ENCODE results near the gene ADGRV1. TPM values are rescaled to one million over a fixed set of nuclear protein-coding genes. Genes with fewer than 3 reads are reported as not detected.

The ADGRV1 gene
- polyA plus RNA-seq, 1 donor from 2014 or later, result 3.7 TPM

DNA sequence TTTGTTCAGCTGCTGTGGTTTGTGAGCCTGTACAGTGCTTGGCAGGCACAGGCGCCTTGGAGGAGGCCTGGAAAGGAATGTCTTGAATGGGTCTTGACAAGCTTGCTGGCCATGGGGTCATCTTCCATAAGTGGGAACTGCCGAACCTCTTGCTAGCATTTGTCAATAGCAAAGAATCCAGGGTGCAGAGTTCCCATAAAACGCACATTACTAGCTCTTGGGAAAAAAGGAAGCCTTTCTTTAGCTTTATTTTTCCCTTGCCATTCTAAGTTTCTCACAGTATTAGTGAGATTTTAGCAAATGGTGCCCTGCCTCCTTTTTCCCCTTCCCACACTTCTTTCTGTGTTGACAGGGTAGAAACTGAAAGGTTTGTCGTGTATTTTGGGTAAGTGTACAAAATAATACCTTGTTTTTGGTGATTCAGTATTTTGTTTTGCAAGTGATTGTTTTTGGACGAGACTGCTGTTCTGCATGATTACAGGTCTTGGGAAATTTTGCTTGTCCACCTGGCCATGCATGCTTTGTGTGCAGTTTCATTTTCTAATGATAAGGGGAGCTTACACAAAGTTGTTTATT, 82.0 kb downstream of the ADGRV1 start:
- no peaks in the 10 kb centered on the region for H3K9me3 ChIP-seq (ENCODE audit: low read length)
- H3K4me2 ChIP-seq (ENCODE audit: low read length), result no peak overlapping the region
- no peak overlapping the region for H2AFZ ChIP-seq (ENCODE audit: low read depth, low read length)
- TF ChIP-seq, protein P1, sequence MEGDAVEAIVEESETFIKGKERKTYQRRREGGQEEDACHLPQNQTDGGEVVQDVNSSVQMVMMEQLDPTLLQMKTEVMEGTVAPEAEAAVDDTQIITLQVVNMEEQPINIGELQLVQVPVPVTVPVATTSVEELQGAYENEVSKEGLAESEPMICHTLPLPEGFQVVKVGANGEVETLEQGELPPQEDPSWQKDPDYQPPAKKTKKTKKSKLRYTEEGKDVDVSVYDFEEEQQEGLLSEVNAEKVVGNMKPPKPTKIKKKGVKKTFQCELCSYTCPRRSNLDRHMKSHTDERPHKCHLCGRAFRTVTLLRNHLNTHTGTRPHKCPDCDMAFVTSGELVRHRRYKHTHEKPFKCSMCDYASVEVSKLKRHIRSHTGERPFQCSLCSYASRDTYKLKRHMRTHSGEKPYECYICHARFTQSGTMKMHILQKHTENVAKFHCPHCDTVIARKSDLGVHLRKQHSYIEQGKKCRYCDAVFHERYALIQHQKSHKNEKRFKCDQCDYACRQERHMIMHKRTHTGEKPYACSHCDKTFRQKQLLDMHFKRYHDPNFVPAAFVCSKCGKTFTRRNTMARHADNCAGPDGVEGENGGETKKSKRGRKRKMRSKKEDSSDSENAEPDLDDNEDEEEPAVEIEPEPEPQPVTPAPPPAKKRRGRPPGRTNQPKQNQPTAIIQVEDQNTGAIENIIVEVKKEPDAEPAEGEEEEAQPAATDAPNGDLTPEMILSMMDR (IDR thresholded peaks at IDR 0.05; ENCODE audit: poor library complexity, severe bottlenecking), result no peak
- TF ChIP-seq TAF1 (IDR thresholded peaks at IDR 0.05; ENCODE audit: low read depth), result no peak
- no peak for TF ChIP-seq RAD21 (conservative IDR thresholded peaks at IDR 0.05)
- no peak for TF ChIP-seq POLR2AphosphoS5 (IDR thresholded peaks at IDR 0.05)
- no peak for TF ChIP-seq MXI1 (conservative IDR thresholded peaks at IDR 0.05; ENCODE audit: poor library complexity, severe bottlenecking)
- no peak for TF ChIP-seq SMC3 (conservative IDR thresholded peaks at IDR 0.05; ENCODE audit: poor library complexity)
- H4K20me1 ChIP-seq (ENCODE audit: insufficient read depth), result no peaks in the 10 kb centered on the region
- H3K36me3 ChIP-seq (ENCODE audit: insufficient read depth, low read length), result no peaks in the 10 kb centered on the region
- H3K9me2 ChIP-seq (ENCODE audit: insufficient read depth, low read length), result no peaks in the 10 kb centered on the region
- H3F3A ChIP-seq (ENCODE audit: insufficient read depth, low read length, poor library complexity, severe bottlenecking), result no peaks in the 10 kb centered on the region
- H3K9ac ChIP-seq (ENCODE audit: low read length), result no peak overlapping the region
- H3K27ac ChIP-seq (ENCODE audit: low read length), result no peak overlapping the region
- H3K27me3 ChIP-seq (ENCODE audit: insufficient read depth, low read depth, low read length), result no peaks in the 10 kb centered on the region
- H3K4me3 ChIP-seq (ENCODE audit: low read length), result no peak overlapping the region
- no peaks in the 10 kb centered on the region for H3K79me2 ChIP-seq (replicated peaks; ENCODE audit: insufficient read depth, low read length)

DNA sequence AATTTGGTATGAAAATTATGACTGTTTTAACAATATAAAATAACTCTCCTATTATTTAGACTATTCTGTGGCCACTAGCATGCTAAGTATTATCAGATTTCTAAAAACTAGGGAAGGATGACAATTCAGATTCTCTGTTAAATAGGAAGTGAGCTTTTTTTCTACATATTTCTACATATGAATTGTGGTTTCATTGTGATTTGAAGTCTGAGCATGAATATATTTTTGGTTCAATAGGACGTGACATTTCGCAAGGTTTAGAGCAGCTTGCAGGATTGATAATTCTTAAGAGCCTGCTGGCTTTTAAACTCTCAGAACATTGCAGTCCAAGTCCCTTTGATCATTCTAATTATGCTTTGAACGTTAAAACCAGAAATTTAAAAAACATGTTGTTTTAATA, 82.9 kb downstream of the ADGRV1 start:
- H3F3A ChIP-seq (ENCODE audit: insufficient read depth, low read length, poor library complexity, severe bottlenecking), result no peaks in the 10 kb centered on the region
- no peaks in the 10 kb centered on the region for H3K27me3 ChIP-seq (ENCODE audit: insufficient read depth, low read depth, low read length)
- H3K79me2 ChIP-seq (replicated peaks; ENCODE audit: insufficient read depth, low read length), result no peaks in the 10 kb centered on the region
- no peak overlapping the region for H3K9ac ChIP-seq (ENCODE audit: low read length)
- H3K9me2 ChIP-seq (ENCODE audit: insufficient read depth, low read length), result no peaks in the 10 kb centered on the region
- H3K36me3 ChIP-seq (ENCODE audit: insufficient read depth, low read length), result no peaks in the 10 kb centered on the region
- no peaks in the 10 kb centered on the region for H3K9me3 ChIP-seq (ENCODE audit: low read length)
- no peak overlapping the region for H3K27ac ChIP-seq (ENCODE audit: low read length)
- H4K20me1 ChIP-seq (ENCODE audit: insufficient read depth), result no peaks in the 10 kb centered on the region
- H2AFZ ChIP-seq (ENCODE audit: low read depth, low read length), result no peak overlapping the region
- TF ChIP-seq EZH2 (IDR thresholded peaks at IDR 0.05; ENCODE audit: borderline replicate concordance, insufficient read depth, low read length, poor library complexity, severe bottlenecking) (no peak), EP300 (conservative IDR thresholded peaks at IDR 0.05; ENCODE audit: poor library complexity, severe bottlenecking) (no peak), TAF1 (IDR thresholded peaks at IDR 0.05; ENCODE audit: low read depth) (no peak)
- TF ChIP-seq, protein P2, sequence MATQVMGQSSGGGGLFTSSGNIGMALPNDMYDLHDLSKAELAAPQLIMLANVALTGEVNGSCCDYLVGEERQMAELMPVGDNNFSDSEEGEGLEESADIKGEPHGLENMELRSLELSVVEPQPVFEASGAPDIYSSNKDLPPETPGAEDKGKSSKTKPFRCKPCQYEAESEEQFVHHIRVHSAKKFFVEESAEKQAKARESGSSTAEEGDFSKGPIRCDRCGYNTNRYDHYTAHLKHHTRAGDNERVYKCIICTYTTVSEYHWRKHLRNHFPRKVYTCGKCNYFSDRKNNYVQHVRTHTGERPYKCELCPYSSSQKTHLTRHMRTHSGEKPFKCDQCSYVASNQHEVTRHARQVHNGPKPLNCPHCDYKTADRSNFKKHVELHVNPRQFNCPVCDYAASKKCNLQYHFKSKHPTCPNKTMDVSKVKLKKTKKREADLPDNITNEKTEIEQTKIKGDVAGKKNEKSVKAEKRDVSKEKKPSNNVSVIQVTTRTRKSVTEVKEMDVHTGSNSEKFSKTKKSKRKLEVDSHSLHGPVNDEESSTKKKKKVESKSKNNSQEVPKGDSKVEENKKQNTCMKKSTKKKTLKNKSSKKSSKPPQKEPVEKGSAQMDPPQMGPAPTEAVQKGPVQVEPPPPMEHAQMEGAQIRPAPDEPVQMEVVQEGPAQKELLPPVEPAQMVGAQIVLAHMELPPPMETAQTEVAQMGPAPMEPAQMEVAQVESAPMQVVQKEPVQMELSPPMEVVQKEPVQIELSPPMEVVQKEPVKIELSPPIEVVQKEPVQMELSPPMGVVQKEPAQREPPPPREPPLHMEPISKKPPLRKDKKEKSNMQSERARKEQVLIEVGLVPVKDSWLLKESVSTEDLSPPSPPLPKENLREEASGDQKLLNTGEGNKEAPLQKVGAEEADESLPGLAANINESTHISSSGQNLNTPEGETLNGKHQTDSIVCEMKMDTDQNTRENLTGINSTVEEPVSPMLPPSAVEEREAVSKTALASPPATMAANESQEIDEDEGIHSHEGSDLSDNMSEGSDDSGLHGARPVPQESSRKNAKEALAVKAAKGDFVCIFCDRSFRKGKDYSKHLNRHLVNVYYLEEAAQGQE (IDR thresholded peaks at IDR 0.05; ENCODE audit: borderline replicate concordance), result no peak
- no peak overlapping the region for H3K4me2 ChIP-seq (ENCODE audit: low read length)
- H3K4me3 ChIP-seq (ENCODE audit: low read length), result no peak overlapping the region

Data from neural cell (in vitro differentiated cells).